GM12878 (cell line): ENCODE data around the gene PPM1J. TPM values are rescaled to one million over a fixed set of nuclear protein-coding genes. Genes with fewer than 3 reads are reported as not detected.
A peak's percentile ranks its signal among the peaks of the same experiment; 100 is the strongest.

Experiments used
- ATAC-seq: fragments of 200-7000 bp; cut with Tn5 transposase; 3 replicates; pipeline ENCODE4 v1.9.1; 2020; ENCODE audit warnings: mild to moderate bottlenecking, moderate library complexity
- BruUV-seq: library from RNA; stranded (reverse); fragments of 400-500 nt; replicated peaks from 2 replicates; lab custom pipeline; 2021; lab: Mats Ljungman, UMichigan
- CTCF ChIA-PET: fragments of 300-600 bp; sonication (Branson Sonifier 250); formaldehyde crosslinking; extraction: SDS; loops from one replicate; lab custom pipeline; 2021; ENCODE audit warnings: inconsistent platforms; lab: Yijun Ruan, JAX
- POLR2A ChIA-PET: fragments of 350-600 bp; formaldehyde crosslinking; extraction: SDS; loops from one replicate; lab custom pipeline; 2021; ENCODE audit warnings: inconsistent platforms; lab: Charles Lee
- RAD21 ChIA-PET: fragments of 300-600 bp; sonication (Branson Sonifier 250); formaldehyde crosslinking; loops from one replicate; lab custom pipeline; 2023; ENCODE audit warnings: antibody characterized with exemption; ENCODE audit not compliant: unreplicated experiment; lab: Charles Lee
- SMC1A ChIA-PET: fragments of 300-600 bp; sonication (Branson Sonifier 250); formaldehyde crosslinking; loops from one replicate; lab custom pipeline; 2023; ENCODE audit not compliant: unreplicated experiment, uncharacterized antibody; lab: Charles Lee
- DNase-seq: peaks from one replicate; pipeline ENCODE4 v3.0.0-alpha.2; 2011; ENCODE audit warnings: low read depth, low spot score
- FAIRE-seq: peaks from 3 replicates; lab custom pipeline; 2011; peaks lifted over from hg19 to GRCh38; lab: Jason Lieb, UNC
- H2AFZ ChIP-seq: 2 replicates; pipeline ENCODE4 v1.6.0; 2011; ENCODE audit warnings: low read depth, low read length, control low read depth; ENCODE audit not compliant: control insufficient read depth
- H3K27ac ChIP-seq: 2 replicates; pipeline ENCODE4 v1.5.1; 2011; ENCODE audit warnings: control low read depth; ENCODE audit not compliant: control insufficient read depth, insufficient read depth
- H3K27me3 ChIP-seq, 2 experiments: replicated peaks in 1 of 2; 2 replicates each; pipeline versions ENCODE4 v1.6.0 to v1.6.1; 2011; ENCODE audit warnings: low read length in 1 of 2; ENCODE audit not compliant: control insufficient read depth in 2 of 2, insufficient read depth in 2 of 2
- H3K36me3 ChIP-seq, 2 experiments: 2 replicates each; pipeline ENCODE4 v1.5.1; 2011; ENCODE audit warnings: low read length in 1 of 2; ENCODE audit not compliant: control insufficient read depth in 2 of 2, insufficient read depth in 2 of 2
- H3K4me1 ChIP-seq: 2 replicates; pipeline ENCODE4 v1.6.1; 2011; ENCODE audit warnings: mild to moderate bottlenecking, low read length, moderate library complexity, mixed read lengths; ENCODE audit not compliant: control insufficient read depth, insufficient read depth
- H3K4me2 ChIP-seq: 2 replicates; pipeline ENCODE4 v1.6.0; 2011; ENCODE audit warnings: control low read depth; ENCODE audit not compliant: control insufficient read depth, insufficient read depth
- H3K4me3 ChIP-seq: fragments of 200-600 bp; sonication (generic); 2 replicates; pipeline ENCODE4 v1.5.1; 2016
- H3K79me2 ChIP-seq: 2 replicates; pipeline ENCODE4 v1.6.0; 2011; ENCODE audit warnings: low read length; ENCODE audit not compliant: control insufficient read depth, insufficient read depth
- H3K9ac ChIP-seq: 2 replicates; pipeline ENCODE4 v1.8.0; 2011; ENCODE audit warnings: low read length, control low read depth, mixed read lengths; ENCODE audit not compliant: control insufficient read depth, insufficient read depth
- H3K9me3 ChIP-seq: replicated peaks from 3 replicates; pipeline ENCODE4 v1.5.1; 2011; ENCODE audit warnings: mild to moderate bottlenecking, low read length; ENCODE audit not compliant: control insufficient read depth, insufficient read depth
- H4K20me1 ChIP-seq: 2 replicates; pipeline ENCODE4 v1.6.0; 2011; ENCODE audit not compliant: control insufficient read depth, insufficient read depth
- IKZF2 ChIP-seq, 2 experiments: fragments of 450-650 bp; IDR thresholded peaks; 2 replicates each; pipeline ENCODE4 v1.6.1; 2017; ENCODE audit warnings: mild to moderate bottlenecking in 2 of 2, moderate library complexity in 2 of 2
- IRF4 ChIP-seq: IDR thresholded peaks from 2 replicates; pipeline ENCODE4 v1.6.1; 2011; ENCODE audit warnings: low read depth, low read length
- MEF2A ChIP-seq: IDR thresholded peaks from 2 replicates; pipeline ENCODE4 v1.6.1; 2011; ENCODE audit warnings: low read depth, mild to moderate bottlenecking, low read length, moderate library complexity; ENCODE audit not compliant: insufficient read depth
- MTA2 ChIP-seq: fragments of 450-650 bp; IDR thresholded peaks from 2 replicates; pipeline ENCODE4 v1.6.1; 2016; ENCODE audit warnings: low read depth, mild to moderate bottlenecking, moderate library complexity
- POLR2AphosphoS2 ChIP-seq: IDR thresholded peaks from 2 replicates; pipeline ENCODE4 v1.6.1; 2011; ENCODE audit warnings: low read depth, mild to moderate bottlenecking, low read length, improper control_type of control experiment, moderate library complexity
- TCF7 ChIP-seq: IDR thresholded peaks from 2 replicates; pipeline ENCODE4 v1.6.1; 2014; ENCODE audit warnings: antibody characterized with exemption, borderline replicate concordance
- ZNF217 ChIP-seq: fragments of 450-650 bp; IDR thresholded peaks from 2 replicates; pipeline ENCODE4 v1.6.1; 2017; ENCODE audit warnings: antibody characterized with exemption, mild to moderate bottlenecking
- ZSCAN29 ChIP-seq: fragments of 450-650 bp; IDR thresholded peaks from 2 replicates; pipeline ENCODE4 v1.6.1; 2017; ENCODE audit warnings: mild to moderate bottlenecking, moderate library complexity
- WGBS: methylation state at CpG from one replicate; pipeline ENCODE4 v1.1.6; 2016; ENCODE audit warnings: low lambda C conversion rate; ENCODE audit not compliant: insufficient replicate concordance, insufficient coverage; ENCODE audit errors: missing lambda C conversion rate; 5-methylcytosine and 5-hydroxymethylcytosine counted together
- in situ Hi-C: fragments of 300-500 bp; cut with MboI; formaldehyde crosslinking; loops from 9 replicates; pipeline ENCODE4 v1.14.3; 2018; ENCODE audit warnings: mixed read lengths
- intact Hi-C: fragments of 100-400 bp; cut with micrococcal nuclease; formaldehyde crosslinking; loops from one replicate; pipeline ENCODE4 v1.14.2; 2022; ENCODE audit not compliant: unreplicated experiment
- polyA plus RNA-seq, 11 experiments: library from polyadenylated mRNA; depleted of rRNA in 4 of 11; unstranded in 6 of 11; stranded (reverse) in 5 of 11; fragments of >200 nt; fragmentation: Nextera tagmentation in 4 of 11; fragmentation: Illumina TruSeq in 1 of 11; extraction: Ambion mirVana in 4 of 11; extraction: Trizol in 1 of 11; gene quantifications; 1 replicate in 1 of 11; 2 replicates in 10 of 11; pipeline versions ENCODE4 v1.2.1 to v1.2.3, GENCODE V29; 2011 to 2016; ENCODE audit warnings: inconsistent platforms in 2 of 11, missing spikeins in 2 of 11, low read depth in 1 of 11
- total RNA-seq, 4 experiments: library from RNA; depleted of rRNA in 3 of 4; stranded (reverse); fragments of >200 nt in 3 of 4; fragmentation: Illumina TruSeq in 1 of 4; extraction: Trizol in 1 of 4; gene quantifications; 2 replicates each; pipeline versions ENCODE4 v1.2.1 to v1.2.3, GENCODE V29; 2013 to 2021
- TF ChIP-seq, protein P1 (sequence below): fragments of 450-650 bp; IDR thresholded peaks from 2 replicates; pipeline ENCODE4 v1.6.1; 2018; ENCODE audit warnings: mild to moderate bottlenecking, low read depth, moderate library complexity; ENCODE audit not compliant: partially characterized antibody
- TF ChIP-seq, protein P2 (sequence below): fragments of 450-650 bp; IDR thresholded peaks from 2 replicates; pipeline ENCODE4 v1.6.1; 2016; ENCODE audit warnings: mild to moderate bottlenecking
- TF ChIP-seq, protein P3 (sequence below): fragments of 450-650 bp; formaldehyde crosslinking; IDR thresholded peaks from 2 replicates; pipeline ENCODE4 v1.5.0; 2022; ENCODE audit warnings: mild to moderate bottlenecking, missing genetic modification characterization

PPM1J gene
- total and polyA plus RNA-seq, 10 of the 15 experiments (the other 5 are each of a cell fraction or from before 2014, with no cell fraction given): 0.07 to 1.8 (median 0.59) TPM; not detected in 1

DNA sequence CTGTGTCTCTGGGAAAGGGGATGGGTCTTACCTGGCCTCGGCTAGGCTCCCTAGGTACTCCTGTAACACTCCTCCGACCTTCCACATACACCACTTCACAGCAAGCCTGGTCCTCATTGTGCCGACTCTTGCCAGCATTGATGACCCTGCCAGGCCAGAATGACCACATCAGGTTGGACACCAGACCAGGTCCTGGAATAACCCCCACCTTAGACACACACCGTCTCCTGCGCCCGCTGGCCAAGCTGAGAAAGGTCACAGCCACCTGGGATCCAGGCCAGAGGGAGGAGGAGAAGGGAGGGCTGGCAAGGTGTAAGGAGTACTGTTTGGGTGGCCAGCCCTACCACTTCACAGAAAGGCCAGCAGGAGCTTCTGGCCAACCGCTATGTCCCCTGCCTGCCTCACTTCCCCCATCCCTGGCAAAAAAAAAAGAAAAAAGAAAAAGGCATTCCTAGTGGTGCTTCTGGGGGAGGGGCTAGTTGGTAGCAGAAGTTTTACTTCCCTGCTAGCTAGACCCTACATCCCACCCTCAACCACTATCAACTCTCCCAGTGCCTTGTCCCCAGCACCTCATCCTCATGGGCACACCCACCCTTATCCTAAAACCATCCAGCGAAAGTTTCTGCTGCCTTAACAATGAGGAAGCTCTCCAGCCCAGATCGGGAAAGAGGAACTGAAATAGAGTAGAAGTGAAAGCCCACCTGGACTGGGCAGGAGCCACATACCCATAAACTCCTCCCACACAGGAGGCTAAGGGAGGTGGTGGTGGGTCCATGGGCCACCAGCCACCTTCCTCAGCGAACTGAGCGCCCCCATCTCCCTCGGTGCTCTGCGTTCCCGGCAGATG, 1.4 kb downstream of the PPM1J start (continued):
- TF ChIP-seq, protein P1, sequence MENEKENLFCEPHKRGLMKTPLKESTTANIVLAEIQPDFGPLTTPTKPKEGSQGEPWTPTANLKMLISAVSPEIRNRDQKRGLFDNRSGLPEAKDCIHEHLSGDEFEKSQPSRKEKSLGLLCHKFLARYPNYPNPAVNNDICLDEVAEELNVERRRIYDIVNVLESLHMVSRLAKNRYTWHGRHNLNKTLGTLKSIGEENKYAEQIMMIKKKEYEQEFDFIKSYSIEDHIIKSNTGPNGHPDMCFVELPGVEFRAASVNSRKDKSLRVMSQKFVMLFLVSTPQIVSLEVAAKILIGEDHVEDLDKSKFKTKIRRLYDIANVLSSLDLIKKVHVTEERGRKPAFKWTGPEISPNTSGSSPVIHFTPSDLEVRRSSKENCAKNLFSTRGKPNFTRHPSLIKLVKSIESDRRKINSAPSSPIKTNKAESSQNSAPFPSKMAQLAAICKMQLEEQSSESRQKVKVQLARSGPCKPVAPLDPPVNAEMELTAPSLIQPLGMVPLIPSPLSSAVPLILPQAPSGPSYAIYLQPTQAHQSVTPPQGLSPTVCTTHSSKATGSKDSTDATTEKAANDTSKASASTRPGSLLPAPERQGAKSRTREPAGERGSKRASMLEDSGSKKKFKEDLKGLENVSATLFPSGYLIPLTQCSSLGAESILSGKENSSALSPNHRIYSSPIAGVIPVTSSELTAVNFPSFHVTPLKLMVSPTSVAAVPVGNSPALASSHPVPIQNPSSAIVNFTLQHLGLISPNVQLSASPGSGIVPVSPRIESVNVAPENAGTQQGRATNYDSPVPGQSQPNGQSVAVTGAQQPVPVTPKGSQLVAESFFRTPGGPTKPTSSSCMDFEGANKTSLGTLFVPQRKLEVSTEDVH: no peak
- TF ChIP-seq IKZF2 (IDR thresholded peaks at IDR 0.05): peak; percentile 93 to 96
- TF ChIP-seq ZNF217: no peak

DNA sequence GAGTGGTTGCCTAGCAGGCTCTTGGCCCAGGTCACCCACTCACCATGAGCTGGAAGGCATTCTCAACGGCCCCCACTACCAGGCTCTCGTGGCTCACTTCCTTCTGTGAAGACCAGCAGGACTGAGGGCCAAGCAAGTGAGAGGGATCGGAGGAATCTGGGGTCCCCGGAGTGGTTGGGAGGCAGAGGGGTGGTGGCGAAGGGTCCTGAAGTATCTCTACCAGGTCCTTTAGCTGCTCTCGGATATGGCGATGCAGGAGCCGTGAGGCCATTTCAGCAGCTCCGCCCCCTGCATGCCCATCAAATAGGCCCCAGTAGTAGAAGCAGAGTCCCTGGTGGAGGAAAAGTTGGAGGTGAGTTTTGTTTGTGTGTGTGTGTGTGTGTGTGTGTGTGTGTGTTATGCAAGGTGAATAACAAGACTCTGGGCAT, 2.4 kb downstream of the PPM1J start:
- TF ChIP-seq TCF7 (no peak), IRF4 (no peak), POLR2AphosphoS2 (no peak), ZSCAN29 (no peak), MEF2A (no peak), MTA2 (no peak)
- TF ChIP-seq, protein P2, sequence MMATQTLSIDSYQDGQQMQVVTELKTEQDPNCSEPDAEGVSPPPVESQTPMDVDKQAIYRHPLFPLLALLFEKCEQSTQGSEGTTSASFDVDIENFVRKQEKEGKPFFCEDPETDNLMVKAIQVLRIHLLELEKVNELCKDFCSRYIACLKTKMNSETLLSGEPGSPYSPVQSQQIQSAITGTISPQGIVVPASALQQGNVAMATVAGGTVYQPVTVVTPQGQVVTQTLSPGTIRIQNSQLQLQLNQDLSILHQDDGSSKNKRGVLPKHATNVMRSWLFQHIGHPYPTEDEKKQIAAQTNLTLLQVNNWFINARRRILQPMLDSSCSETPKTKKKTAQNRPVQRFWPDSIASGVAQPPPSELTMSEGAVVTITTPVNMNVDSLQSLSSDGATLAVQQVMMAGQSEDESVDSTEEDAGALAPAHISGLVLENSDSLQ: 0 out of 2 replicates have a peak, but pooled peaks have one; percentile 35
- TF ChIP-seq, protein P3, sequence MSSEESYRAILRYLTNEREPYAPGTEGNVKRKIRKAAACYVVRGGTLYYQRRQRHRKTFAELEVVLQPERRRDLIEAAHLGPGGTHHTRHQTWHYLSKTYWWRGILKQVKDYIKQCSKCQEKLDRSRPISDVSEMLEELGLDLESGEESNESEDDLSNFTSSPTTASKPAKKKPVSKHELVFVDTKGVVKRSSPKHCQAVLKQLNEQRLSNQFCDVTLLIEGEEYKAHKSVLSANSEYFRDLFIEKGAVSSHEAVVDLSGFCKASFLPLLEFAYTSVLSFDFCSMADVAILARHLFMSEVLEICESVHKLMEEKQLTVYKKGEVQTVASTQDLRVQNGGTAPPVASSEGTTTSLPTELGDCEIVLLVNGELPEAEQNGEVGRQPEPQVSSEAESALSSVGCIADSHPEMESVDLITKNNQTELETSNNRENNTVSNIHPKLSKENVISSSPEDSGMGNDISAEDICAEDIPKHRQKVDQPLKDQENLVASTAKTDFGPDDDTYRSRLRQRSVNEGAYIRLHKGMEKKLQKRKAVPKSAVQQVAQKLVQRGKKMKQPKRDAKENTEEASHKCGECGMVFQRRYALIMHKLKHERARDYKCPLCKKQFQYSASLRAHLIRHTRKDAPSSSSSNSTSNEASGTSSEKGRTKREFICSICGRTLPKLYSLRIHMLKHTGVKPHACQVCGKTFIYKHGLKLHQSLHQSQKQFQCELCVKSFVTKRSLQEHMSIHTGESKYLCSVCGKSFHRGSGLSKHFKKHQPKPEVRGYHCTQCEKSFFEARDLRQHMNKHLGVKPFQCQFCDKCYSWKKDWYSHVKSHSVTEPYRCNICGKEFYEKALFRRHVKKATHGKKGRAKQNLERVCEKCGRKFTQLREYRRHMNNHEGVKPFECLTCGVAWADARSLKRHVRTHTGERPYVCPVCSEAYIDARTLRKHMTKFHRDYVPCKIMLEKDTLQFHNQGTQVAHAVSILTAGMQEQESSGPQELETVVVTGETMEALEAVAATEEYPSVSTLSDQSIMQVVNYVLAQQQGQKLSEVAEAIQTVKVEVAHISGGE (CRISPR knock-in tag): no peak
- Histone ChIP-seq H3K27me3 (no peaks in the 10 kb centered on the region), H4K20me1 (0 out of 2 replicates have a peak, but pooled peaks cover 3% of the 10 kb centered on the region), H3K9ac (no peak overlapping the region), H3K4me3 (no peak overlapping the region), H3K9me3 (no peaks in the 10 kb centered on the region), H3K27ac (no peak overlapping the region), H3K36me3 (no peaks in the 10 kb centered on the region), H3K79me2 (no peaks in the 10 kb centered on the region), H3K4me2 (no peak overlapping the region), H2AFZ (no peak overlapping the region), H3K4me1 (peaks cover 22% of the 10 kb centered on the region)
- intact Hi-C loops (loop anchor here (10.0 kb wide), 1 partner anchor 682 kb away; the partner anchor contains the start of gene MAGI3), in situ Hi-C loops (no loop called here)
- FAIRE-seq: no peak
- SMC1A ChIA-PET: interaction anchor here (1.1 kb wide), 1 partner anchor 322 kb away, joined by 4 read pairs; no protein-coding TSS in a partner anchor
- POLR2A ChIA-PET: no interaction called here
- CTCF ChIA-PET: interaction anchor here (0.9 kb wide), 1 partner anchor 322 kb away, joined by 4 read pairs; no protein-coding TSS in a partner anchor
- no peak for ATAC-seq
- RAD21 ChIA-PET: no interaction called here
- DNase-seq: no peak
- no TSS peak for BruUV-seq
- 85% methylated on average over 9 of the region's 9 CpGs for WGBS
